Stimulated activated CD8-positive, alpha-beta memory T cell treated with anti-CD3 and anti-CD28 coated beads, Interleukin-7, amount 100 ng/mL, for 24 hours (primary cell): ENCODE results near the gene GNAI1.
"Not testable (repeated sequence)": the region's sequence is repeated elsewhere in the genome, so short reads cannot be mapped to it uniquely, and the experiment has no call there.

Experiments used
- DNase-seq: peaks from one replicate; pipeline ENCODE4 v3.0.0-alpha.2; 2020; ENCODE audit warnings: low read depth

GNAI1 gene

DNA sequence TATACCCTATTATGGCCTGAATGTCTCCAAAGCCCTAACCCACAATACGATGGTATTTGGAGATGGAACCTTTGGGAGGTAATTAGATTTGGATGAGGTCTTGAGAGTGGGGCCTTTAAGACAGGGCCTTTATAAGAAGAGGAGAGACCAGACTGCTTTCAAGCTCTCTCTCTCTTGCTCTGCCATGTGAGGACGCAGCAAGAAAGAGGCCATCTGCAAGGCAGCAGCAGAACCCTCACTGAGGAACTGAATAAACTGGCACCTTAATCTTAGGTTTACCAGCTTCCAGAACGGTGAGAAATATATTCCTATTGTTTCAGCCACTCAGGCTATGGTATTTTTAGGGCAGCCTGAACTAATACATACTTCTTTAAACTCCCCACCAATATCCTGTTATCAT lies 2.0 kb upstream of the GNAI1 start:
- DNase-seq, result no peak

DNA sequence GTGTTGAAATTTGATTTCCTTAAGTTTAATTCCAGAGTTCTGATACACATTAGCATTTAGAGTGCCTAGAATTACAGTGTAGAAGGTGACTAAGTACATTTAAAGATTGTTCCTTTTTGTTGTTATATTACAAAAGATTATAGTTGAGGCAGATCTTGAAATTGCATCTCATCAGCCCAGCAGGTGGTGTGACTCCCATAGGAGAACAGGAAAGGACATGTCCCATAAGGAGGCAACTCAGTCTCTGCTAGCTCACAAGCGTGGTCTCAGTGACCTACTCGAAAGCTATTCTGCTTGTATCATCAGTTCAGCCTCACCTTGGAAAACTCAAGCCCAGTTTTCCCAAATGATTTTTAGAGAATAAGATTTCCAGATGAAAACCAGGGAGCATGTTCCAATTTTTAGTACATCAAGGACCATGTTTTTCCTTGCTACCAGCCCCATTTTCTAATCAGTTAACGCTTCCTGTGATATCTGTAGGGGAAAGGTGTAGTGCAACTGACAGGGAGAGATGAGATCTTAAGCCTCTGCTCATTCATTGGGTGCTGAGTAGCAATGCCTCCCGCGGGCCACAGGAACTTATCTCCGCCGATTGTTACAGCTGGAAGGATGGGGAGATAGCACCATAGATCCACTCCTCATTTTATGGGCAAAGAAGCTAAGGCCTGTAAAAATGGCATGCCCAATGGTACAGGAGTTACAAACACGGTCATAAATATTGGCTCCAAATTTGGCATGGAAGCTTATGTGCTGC lies 1.1 kb upstream of the GNAI1 start:
- DNase-seq, result no peak

- no peak for DNase-seq
Observed at GRCh38 chr7:80134115-80134535, 506 bp upstream of the GNAI1 start.

- no peak for DNase-seq
Observed at GRCh38 chr7:80135309-80136104, 876 bp downstream of the GNAI1 start.

DNA sequence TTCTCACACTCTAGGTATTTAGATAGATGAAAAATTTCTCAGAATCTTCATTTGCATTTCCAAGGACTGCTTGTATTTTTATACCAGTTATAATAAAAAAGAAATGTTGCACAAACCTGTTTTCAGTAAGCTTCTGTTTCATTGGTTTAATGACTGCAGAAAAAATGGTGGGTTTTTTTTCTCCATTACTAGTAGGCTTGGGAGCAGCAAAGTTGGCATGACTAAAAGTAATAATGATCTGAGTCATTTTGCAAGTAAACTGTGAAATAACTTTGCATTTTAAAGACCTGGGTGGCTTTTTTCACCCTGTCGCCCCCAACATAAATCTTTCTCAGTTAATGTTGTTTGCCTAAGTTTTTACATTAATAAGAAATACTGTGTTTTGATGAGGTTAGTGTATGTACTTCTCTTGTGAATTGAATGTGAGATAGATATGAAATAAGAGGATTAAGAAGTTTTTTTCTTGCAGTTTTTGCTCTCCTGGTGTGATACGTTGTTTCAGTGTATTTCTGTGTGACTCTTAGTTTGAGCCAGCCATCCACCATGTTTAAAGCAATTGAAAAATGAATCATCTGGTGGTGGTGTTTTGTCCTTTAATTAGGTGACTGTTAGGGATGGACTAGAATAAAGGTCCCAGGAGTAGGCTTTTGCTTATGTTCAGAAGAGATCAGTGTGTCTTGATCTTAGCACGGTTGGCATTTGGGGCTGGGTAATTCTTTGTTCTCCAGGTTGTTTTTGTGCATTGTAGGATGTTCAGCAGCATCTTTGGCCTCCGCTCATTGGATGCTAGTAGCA lies 1.8 kb downstream of the GNAI1 start:
- no peak for DNase-seq

DNA sequence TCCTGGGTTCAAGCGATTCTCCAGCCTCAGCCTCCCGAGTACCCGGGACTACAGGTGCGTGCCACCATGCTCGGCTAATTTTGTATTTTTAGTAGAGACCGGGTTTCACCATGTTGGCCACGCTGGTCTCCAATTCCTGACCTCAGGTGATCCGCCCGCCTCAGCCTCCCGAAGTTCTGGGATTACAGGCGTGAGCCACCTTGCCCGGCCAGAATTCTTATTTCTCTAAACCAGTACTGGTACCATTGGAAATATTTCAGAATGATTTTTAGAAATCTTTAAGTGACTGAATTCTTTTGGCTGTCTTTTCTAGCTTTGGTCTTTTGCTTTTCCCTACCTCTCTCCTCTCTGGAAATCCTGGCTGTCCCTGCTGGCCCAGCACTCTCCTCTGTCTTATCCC lies 2.8 kb downstream of the GNAI1 start:
- DNase-seq, result no peak

- DNase-seq, result no peak
Observed at GRCh38 chr7:80139236-80139635, 4.6 kb downstream of the GNAI1 start.

DNA sequence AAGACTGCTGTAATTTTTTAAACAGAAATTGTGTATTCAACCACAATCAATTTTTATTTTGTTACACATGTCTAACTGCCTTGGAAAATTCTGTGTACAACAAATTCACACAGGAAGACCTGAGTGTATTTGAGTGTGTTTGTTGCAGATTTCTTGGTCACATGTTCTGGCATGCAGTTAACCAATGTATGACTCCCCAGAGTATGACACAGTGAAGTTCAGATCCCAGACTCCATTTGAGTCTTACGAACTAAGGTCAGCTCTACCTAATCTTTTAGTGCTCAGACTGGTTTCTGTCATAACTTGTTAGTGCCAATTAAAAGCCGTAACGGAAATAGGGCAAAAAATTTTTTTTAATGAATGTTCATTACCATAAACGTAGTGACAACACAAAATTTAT lies 5.8 kb downstream of the GNAI1 start:
- DNase-seq, result no peak

DNA sequence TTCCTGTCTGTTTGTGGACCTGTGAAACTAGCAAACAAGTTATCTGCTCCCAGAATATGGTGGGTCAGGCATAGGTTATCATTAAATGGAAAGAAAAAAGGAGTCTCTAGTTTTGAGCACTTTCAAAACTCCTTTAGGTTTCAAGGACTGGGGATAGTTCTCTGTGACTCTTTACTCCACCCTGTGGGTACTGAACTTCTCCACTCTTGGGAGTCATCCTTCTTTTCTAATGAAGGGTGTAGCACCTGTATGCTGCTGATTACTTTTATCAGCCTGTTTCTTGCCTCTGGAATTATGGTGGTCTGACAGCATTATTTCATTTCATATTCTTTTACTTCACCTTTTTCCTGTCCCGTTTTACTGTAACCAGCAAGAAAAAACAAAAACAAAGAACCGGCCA lies 6.7 kb downstream of the GNAI1 start:
- no peak for DNase-seq

- no peak for DNase-seq
Observed at GRCh38 chr7:80142853-80143580, 8.4 kb downstream of the GNAI1 start.

- DNase-seq, result no peak
Observed at GRCh38 chr7:80145780-80146422, 11.3 kb downstream of the GNAI1 start.

GRCh38 chr7:80146545-80147182 lies 12.0 kb downstream of the GNAI1 start:
- DNase-seq, result no peak

DNA sequence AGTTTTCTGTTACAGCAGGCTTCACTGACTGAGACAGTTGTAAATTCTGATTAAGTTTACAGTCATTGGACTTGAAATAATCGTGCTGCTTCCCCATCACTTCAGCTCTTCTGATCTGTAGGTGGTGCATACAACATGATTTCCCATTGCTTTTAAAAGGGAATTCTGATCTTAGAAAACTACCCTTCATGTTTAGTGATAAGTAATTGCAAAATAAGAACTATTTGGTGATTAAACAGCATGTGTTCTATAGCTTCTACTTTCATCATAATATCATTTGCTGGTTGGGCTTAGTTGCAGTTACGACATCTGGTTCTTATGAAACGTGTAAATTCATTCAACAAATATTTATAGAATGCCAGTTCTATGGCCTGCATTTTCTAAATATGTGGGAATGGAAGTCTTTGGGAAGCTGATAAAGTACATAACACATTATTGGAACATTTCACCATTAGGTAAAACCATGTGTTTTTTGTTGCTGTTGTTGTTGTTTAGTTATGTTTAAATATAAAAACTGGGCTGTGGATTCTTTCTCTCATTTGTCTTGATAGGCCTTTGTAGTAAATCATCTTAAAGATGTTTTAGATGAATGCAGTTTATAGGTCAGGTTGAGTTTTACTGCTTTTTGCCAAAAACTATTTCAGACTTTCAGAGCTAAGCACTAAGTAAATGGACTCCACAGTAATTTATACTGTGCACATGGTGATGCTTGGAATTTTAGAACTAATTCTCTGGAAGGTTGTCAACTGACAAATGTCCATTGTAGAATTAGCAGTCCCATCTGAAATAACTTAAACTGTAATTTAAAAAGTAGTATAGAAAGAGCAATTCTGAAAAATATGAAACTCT lies 13.1 kb downstream of the GNAI1 start:
- no peak for DNase-seq

DNA sequence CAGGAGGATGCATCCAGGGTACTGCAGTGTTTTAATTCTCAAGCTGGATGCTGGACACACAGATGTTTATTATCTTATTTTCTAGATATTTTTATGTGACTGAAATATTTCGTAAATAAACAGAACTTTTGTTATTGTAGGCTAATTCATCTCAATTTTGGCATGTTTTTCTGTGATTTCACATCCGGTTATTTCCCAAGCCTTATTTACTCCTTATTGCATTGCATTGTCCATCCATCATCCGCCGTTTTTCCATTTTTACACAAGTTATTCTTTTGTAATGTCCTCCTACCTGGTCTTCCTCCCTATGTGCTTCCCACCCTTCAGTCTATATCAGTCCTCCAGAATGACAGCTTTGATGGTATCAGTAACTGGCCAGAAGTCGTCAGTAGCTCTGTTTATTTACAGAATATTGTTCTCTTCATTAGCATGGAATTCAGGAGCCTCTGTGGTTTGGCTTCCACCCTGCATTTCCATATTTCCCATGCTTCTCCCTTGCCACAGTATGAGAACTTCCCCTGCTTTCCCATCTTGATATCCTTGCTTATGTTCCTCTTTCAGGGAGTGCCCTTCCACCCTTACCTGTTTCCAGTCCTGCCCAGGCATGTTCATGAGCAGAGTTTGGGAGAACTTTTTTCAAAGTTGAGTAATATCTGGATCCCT lies 16.1 kb downstream of the GNAI1 start:
- DNase-seq, result no peak

DNA sequence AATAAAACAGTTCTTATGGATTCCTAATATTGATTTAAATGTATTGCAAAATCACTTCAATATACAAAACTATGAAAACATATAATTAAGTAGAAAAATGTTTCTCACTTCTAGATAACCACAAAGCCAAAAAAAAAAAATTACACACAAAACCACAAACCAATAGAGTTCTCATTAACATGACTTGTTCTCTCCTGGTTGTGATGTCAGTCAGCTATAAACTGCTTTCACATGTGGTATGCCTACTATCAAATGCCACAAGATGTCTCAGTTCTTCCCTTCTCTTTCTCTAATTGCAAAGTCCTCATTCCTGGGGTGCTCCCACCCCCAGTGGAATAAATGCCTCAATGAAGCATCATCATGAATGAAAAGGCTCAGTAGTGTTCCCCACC lies 16.6 kb downstream of the GNAI1 start:
- DNase-seq, result no peak

DNA sequence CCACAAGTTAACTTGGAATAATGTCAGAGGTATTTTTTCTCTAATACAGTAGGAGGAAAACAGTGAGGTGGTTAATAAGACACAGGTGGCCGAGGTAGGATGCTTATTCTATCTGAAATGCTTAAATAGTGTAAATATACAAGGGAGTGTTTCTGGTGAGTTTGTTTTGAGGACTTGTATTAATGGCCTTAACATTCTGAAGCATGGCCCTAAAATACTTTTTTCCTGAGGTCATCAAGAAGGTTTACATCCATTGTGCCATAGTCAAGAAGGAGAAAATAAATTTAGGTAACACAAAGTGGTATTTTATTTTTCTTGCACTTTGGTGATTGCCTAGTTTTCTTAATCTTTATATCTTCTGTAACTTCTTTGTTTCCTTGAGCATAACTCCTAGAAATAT lies 18.8 kb downstream of the GNAI1 start:
- DNase-seq, result no peak

- no peak for DNase-seq
Observed at GRCh38 chr7:80154656-80155333, 20.2 kb downstream of the GNAI1 start.

DNA sequence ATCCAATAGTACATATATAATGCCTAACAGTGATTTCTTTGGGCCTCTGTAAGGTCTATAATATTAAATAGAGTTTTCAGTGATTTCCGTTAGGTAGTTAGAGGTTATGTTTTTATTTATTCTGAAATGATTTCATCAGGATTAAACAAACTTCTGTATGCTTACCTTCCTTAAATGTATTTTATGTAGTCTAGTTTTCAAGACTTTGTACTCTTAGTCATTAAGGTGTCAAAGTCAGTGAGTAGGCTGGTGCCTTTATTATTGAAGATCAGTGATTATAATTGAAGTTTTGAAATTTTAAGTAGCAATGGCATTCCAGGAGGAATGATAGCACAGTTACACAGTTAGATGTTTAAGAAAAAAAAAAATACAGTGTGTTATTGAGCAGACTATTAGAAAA lies 20.7 kb downstream of the GNAI1 start:
- DNase-seq, result no peak

GRCh38 chr7:80157770-80158169 lies 23.1 kb downstream of the GNAI1 start:
- not testable (repeated sequence) for DNase-seq
